Peyer's patch (tissue), 4 donors: ENCODE results near the gene ANKRD22. TPM values are rescaled to one million over a fixed set of nuclear protein-coding genes. Genes with fewer than 3 reads are reported as not detected.

Source experiments
- DNase-seq, 3 donors: peaks; one replicate each; pipeline ENCODE4 v3.0.0-alpha.2; 2017 to 2019
- H3K27ac ChIP-seq, 4 donors: fragments of 200-600 bp; sonication (generic); one replicate each; pipeline ENCODE4 v1.5.1; 2016 to 2019
- H3K27me3 ChIP-seq, 2 donors: fragments of 200-600 bp; sonication (generic); one replicate each; pipeline ENCODE4 v1.5.1; 2019
- H3K36me3 ChIP-seq, 3 donors: fragments of 200-600 bp; sonication (generic); one replicate each; pipeline ENCODE4 v1.5.1; 2016 to 2019
- H3K4me1 ChIP-seq, 4 donors: fragments of 200-600 bp; sonication (generic); one replicate each; pipeline ENCODE4 v1.5.1; 2016 to 2019
- H3K4me3 ChIP-seq, 4 donors: fragments of 200-600 bp; sonication (generic); 1 replicate in 3 of 4; 2 replicates in 1 of 4; pipeline ENCODE4 v1.5.1; 2016 to 2019; ENCODE audit warnings: mild to moderate bottlenecking in 1 of 4
- H3K9me3 ChIP-seq, 4 donors: fragments of 200-600 bp; sonication (generic); one replicate each; pipeline ENCODE4 v1.5.1; 2016 to 2019; ENCODE audit warnings: mild to moderate bottlenecking in 1 of 4
- POLR2A ChIP-seq, 2 donors: fragments of 450-650 bp; IDR thresholded peaks; one replicate each; pipeline ENCODE4 v1.5.1; 2017; ENCODE audit warnings: antibody characterized with exemption in 2 of 2, mild to moderate bottlenecking in 2 of 2, moderate library complexity in 2 of 2
- total RNA-seq, 4 donors: library from RNA; depleted of rRNA; stranded (reverse); fragments of >200 nt; gene quantifications; one replicate each; pipeline ENCODE4 v1.1.0, GENCODE V29; 2016
- TF ChIP-seq, protein P1 (sequence below), 6 experiments: fragments of 450-650 bp in 4 of 6; fragments of 200-600 bp in 2 of 6; sonication (generic) in 1 of 6; IDR thresholded peaks; one replicate each; pipeline ENCODE4 v1.5.1; 2017 to 2019; ENCODE audit warnings: antibody characterized with exemption in 6 of 6, mild to moderate bottlenecking in 3 of 6, moderate library complexity in 1 of 6

ANKRD22 gene
- total RNA-seq, 4 donors from 2014 or later: 0.70 to 1.5 (median 1.1) TPM; not detected in 1

DNA sequence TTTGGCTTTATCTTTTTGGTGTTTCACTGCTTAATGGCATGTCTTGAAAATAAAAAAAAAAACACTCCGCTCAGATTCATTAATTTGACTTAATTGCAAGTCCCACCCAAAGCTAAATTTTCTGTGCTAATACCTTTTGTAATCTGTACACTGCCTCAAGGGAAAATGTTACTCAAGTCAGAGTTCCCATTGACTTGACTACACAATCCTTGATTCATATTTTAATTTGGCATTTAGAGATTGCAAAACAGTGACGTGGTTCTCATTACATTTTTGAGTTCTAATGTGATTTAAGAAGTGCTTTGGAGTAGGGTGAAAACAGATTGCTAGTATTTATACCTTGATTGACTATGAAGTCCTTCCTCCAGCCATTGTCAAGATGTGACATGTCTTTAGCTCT is 70.4 kb downstream of the ANKRD22 start:
- TF ChIP-seq, protein P1, sequence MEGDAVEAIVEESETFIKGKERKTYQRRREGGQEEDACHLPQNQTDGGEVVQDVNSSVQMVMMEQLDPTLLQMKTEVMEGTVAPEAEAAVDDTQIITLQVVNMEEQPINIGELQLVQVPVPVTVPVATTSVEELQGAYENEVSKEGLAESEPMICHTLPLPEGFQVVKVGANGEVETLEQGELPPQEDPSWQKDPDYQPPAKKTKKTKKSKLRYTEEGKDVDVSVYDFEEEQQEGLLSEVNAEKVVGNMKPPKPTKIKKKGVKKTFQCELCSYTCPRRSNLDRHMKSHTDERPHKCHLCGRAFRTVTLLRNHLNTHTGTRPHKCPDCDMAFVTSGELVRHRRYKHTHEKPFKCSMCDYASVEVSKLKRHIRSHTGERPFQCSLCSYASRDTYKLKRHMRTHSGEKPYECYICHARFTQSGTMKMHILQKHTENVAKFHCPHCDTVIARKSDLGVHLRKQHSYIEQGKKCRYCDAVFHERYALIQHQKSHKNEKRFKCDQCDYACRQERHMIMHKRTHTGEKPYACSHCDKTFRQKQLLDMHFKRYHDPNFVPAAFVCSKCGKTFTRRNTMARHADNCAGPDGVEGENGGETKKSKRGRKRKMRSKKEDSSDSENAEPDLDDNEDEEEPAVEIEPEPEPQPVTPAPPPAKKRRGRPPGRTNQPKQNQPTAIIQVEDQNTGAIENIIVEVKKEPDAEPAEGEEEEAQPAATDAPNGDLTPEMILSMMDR (IDR thresholded peaks at IDR 0.05): no peak
- no peak for TF ChIP-seq POLR2A (IDR thresholded peaks at IDR 0.05)
- no peak overlapping the region for H3K27ac ChIP-seq
- no peak for DNase-seq
- H3K36me3 ChIP-seq: no peaks in the 10 kb centered on the region
- no peaks in the 10 kb centered on the region for H3K27me3 ChIP-seq
- no peaks in the 10 kb centered on the region for H3K4me1 ChIP-seq
- H3K9me3 ChIP-seq: no peaks in the 10 kb centered on the region
- H3K4me3 ChIP-seq: no peak overlapping the region

Other genes starting within 250 kb of the ANKRD22 start
- not detected for gene LIPF, start 187.4 kb downstream of the ANKRD22 start, total RNA-seq
- not detected for gene LIPK, start 145.6 kb downstream of the ANKRD22 start, total RNA-seq
- gene LIPN, start 91.8 kb downstream of the ANKRD22 start, total RNA-seq: not detected
- gene LIPM, start 49.1 kb downstream of the ANKRD22 start, total RNA-seq: not detected
- gene STAMBPL1, start 28.4 kb upstream of the ANKRD22 start, total RNA-seq: 100 to 1,000 TPM in 1 of 4 donors, 10 to 100 TPM in 3; 54.6 to 116 (median 84.6) TPM
- 100 to 1,000 TPM in 3 of 4 donors, 10 to 100 TPM in 1; 83.5 to 342 (median 142) TPM for gene ACTA2, start 100.9 kb upstream of the ANKRD22 start, total RNA-seq
- gene FAS, start 139.0 kb upstream of the ANKRD22 start, total RNA-seq: 10 to 100 TPM; 25.9 to 81.7 (median 29.2) TPM